ENCODE measurements around the gene METRNL. TPM values are rescaled to one million over a fixed set of nuclear protein-coding genes. Genes with fewer than 3 reads are reported as not detected.
"Not testable (repeated sequence)": the region's sequence is repeated elsewhere in the genome, so short reads cannot be mapped to it uniquely, and the experiment has no call there.

The METRNL gene
- total RNA-seq, 1 donor = 105 TPM

GRCh38 chr17:83117583-83117982 is 38.2 kb downstream of the METRNL start:
- no peak overlapping the region for H3K4me3 ChIP-seq (ENCODE audit: low read depth, low read length)
- DNase-seq (ENCODE audit: low read depth) = no peak
- TF ChIP-seq, protein P1, sequence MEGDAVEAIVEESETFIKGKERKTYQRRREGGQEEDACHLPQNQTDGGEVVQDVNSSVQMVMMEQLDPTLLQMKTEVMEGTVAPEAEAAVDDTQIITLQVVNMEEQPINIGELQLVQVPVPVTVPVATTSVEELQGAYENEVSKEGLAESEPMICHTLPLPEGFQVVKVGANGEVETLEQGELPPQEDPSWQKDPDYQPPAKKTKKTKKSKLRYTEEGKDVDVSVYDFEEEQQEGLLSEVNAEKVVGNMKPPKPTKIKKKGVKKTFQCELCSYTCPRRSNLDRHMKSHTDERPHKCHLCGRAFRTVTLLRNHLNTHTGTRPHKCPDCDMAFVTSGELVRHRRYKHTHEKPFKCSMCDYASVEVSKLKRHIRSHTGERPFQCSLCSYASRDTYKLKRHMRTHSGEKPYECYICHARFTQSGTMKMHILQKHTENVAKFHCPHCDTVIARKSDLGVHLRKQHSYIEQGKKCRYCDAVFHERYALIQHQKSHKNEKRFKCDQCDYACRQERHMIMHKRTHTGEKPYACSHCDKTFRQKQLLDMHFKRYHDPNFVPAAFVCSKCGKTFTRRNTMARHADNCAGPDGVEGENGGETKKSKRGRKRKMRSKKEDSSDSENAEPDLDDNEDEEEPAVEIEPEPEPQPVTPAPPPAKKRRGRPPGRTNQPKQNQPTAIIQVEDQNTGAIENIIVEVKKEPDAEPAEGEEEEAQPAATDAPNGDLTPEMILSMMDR (IDR thresholded peaks at IDR 0.05; ENCODE audit: insufficient read depth, low read length) = no peak

- TF ChIP-seq, protein P1 (IDR thresholded peaks at IDR 0.05; ENCODE audit: insufficient read depth, low read length) = no peak
These were observed 38.8 kb downstream of the METRNL start for GRCh38 chr17:83118071-83118841.

GRCh38 chr17:83119987-83120864 is 40.8 kb downstream of the METRNL start:
- no peak overlapping the region for H3K4me3 ChIP-seq (ENCODE audit: low read depth, low read length)
- TF ChIP-seq, protein P1 (IDR thresholded peaks at IDR 0.05; ENCODE audit: insufficient read depth, low read length) = no peak
- DNase-seq (ENCODE audit: low read depth) = no peak

More at GRCh38 chr17:83118071-83118841, 38.8 kb downstream of the METRNL start:
- H3K4me3 ChIP-seq (ENCODE audit: low read depth, low read length) = no peak overlapping the region
- no peak for DNase-seq (ENCODE audit: low read depth)

DNA sequence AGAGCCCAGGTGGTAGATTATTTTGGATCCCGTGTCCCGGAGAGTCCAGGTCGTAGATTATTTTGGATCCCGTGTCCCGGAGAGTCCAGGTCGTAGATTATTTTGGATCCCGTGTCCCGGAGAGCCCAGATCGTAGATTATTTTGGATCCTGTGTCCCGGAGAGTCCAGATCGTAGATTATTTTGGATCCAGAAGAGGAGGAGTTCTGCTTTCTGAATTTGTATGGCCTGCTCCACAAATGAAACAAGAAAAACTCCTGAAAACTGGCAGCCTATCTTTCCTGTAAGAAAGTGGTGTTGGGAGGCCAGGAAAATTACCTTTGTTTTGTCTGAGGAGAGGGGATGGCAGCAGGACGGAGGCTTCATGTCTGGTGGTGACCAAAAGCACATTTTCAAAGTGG is 42.1 kb downstream of the METRNL start:
- not testable (repeated sequence) for DNase-seq (ENCODE audit: low read depth); H3K4me3 ChIP-seq (ENCODE audit: low read depth, low read length)

DNA sequence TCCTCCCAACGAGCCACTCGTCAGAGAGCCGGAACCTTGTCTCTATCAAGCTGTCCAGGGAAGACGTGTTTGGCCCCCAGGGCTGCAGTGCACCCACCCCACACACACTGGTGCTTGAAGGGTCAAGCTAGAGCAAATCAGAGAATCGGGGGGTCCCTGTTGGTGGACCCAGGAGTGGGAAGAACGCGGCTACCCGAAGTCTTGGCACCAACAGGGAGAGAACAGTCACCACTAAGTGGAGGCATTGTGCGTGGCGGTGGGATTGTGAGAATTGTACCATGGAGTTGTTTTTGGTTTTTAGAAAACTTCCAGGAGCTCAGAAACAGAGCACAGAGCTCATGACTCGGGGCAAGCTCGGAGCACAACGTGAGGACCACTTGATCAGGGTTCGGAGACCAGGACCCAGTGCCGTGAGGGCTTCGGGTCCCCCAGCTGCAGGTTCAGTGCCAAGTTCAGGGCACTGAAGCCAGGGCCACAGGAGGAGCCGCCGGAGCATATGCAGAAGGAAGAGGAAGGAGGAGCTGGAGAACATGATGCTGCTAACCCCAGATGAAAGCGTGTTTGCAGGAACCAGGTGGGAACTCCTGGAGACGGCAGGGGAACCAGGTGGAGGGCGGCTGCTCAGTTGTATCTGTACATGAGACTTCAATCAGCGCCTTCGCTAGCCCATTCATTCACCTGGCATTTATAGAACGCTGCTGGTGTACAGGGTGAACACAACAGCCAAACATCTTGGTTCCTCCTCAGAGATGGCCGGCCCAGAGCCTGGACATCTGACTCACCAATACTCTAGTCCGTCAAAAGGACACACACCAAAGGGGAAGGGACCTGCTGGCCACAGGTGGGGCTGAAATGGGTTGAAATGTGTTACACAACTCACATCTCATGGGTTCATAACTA is 42.8 kb downstream of the METRNL start:
- DNase-seq (ENCODE audit: low read depth) = no peak

GRCh38 chr17:83122834-83123233 is 43.4 kb downstream of the METRNL start:
- no peak overlapping the region for H3K4me3 ChIP-seq (ENCODE audit: low read depth, low read length)
- DNase-seq (ENCODE audit: low read depth) = no peak
- TF ChIP-seq, protein P1 (IDR thresholded peaks at IDR 0.05; ENCODE audit: insufficient read depth, low read length) = no peak

More for the DNA sequence above, 42.8 kb downstream of the METRNL start:
- H3K4me3 ChIP-seq (ENCODE audit: low read depth, low read length) = no peak overlapping the region
- TF ChIP-seq, protein P1 (IDR thresholded peaks at IDR 0.05; ENCODE audit: insufficient read depth, low read length) = no peak

Measured in fibroblast of the aortic adventitia (primary cell).